ENCODE measurements around the gene MRPL43. TPM values are rescaled to one million over a fixed set of nuclear protein-coding genes. Genes with fewer than 3 reads are reported as not detected.
A peak's percentile ranks its signal among the peaks of the same experiment; 100 is the strongest.

Gene MRPL43
- total RNA-seq, 2 donors from 2014 or later = 68.9 to 72.8 TPM

- peaks cover 9% of the 10 kb centered on the region for H3K4me1 Mint-ChIP-seq
- H3K9me3 Mint-ChIP-seq = no peaks in the 10 kb centered on the region
- DNase-seq = no peak
- Histone ChIP-seq H3K27me3 (ENCODE audit: control insufficient read depth, insufficient read depth, low read length, poor library complexity, severe bottlenecking) (no peaks in the 10 kb centered on the region), H3K27ac (ENCODE audit: low read depth, low read length) (no peak overlapping the region), H3K4me1 (ENCODE audit: control insufficient read depth, insufficient read depth, low read length) (no peaks in the 10 kb centered on the region), H3K9me3 (ENCODE audit: control insufficient read depth, low read length) (no peaks in the 10 kb centered on the region), H3K36me3 (ENCODE audit: control insufficient read depth, insufficient read depth, low read length) (peaks cover 37% of the 10 kb centered on the region), H3K9ac (ENCODE audit: extremely low read depth, low read length, poor library complexity, severe bottlenecking) (no peak overlapping the region), H3K4me3 (ENCODE audit: low read length) (peak overlapping the region; percentile 92)
- peaks cover 36% of the 10 kb centered on the region for H3K36me3 Mint-ChIP-seq (ENCODE audit: low read depth)
- H3K4me3 Mint-ChIP-seq = peak overlapping the region; percentile 93
- no peaks in the 10 kb centered on the region for H3K27me3 Mint-ChIP-seq (ENCODE audit: insufficient read depth)
- TF ChIP-seq CTCF (conservative IDR thresholded peaks at IDR 0.05) = no peak
- WGBS, 2 experiments (ENCODE audit: insufficient coverage in 1 of 2, insufficient read length in 1 of 2) = 75 to 87% methylated on average over 2 to 5 of the region's 5 CpGs
- no peak overlapping the region for H3K27ac Mint-ChIP-seq
Measured at GRCh38 chr10:100985336-100985735, 2.0 kb downstream of the MRPL43 start.

- H3K4me3 Mint-ChIP-seq = no peak overlapping the region
- DNase-seq = no peak
- no peak overlapping the region for H3K4me3 ChIP-seq (ENCODE audit: low read length)
- no peaks in the 10 kb centered on the region for H3K4me1 ChIP-seq (ENCODE audit: control insufficient read depth, insufficient read depth, low read length)
- 92 to 100% methylated on average over 2 of the region's 2 CpGs for WGBS, 2 experiments (ENCODE audit: insufficient coverage in 1 of 2, insufficient read length in 1 of 2)
- no peaks in the 10 kb centered on the region for H3K27me3 ChIP-seq (ENCODE audit: control insufficient read depth, insufficient read depth, low read length, poor library complexity, severe bottlenecking)
- no peaks in the 10 kb centered on the region for H3K9me3 Mint-ChIP-seq
- peaks cover 38% of the 10 kb centered on the region for H3K36me3 ChIP-seq (ENCODE audit: control insufficient read depth, insufficient read depth, low read length)
- no peak for TF ChIP-seq CTCF (conservative IDR thresholded peaks at IDR 0.05)
- no peaks in the 10 kb centered on the region for H3K9me3 ChIP-seq (ENCODE audit: control insufficient read depth, low read length)
- H3K27me3 Mint-ChIP-seq (ENCODE audit: insufficient read depth) = no peaks in the 10 kb centered on the region
- H3K27ac Mint-ChIP-seq = no peak overlapping the region
- no peak overlapping the region for H3K9ac ChIP-seq (ENCODE audit: extremely low read depth, low read length, poor library complexity, severe bottlenecking)
- no peak overlapping the region for H3K27ac ChIP-seq (ENCODE audit: low read depth, low read length)
- H3K4me1 Mint-ChIP-seq = peaks cover 9% of the 10 kb centered on the region
- peaks cover 38% of the 10 kb centered on the region for H3K36me3 Mint-ChIP-seq (ENCODE audit: low read depth)
Measured at GRCh38 chr10:100984672-100985177, 2.6 kb downstream of the MRPL43 start.

- Mint-ChIP-seq H3K4me1 (peaks cover 9% of the 10 kb centered on the region), H3K27me3 (ENCODE audit: insufficient read depth) (no peaks in the 10 kb centered on the region), H3K4me3 (no peak overlapping the region), H3K9me3 (no peaks in the 10 kb centered on the region), H3K36me3 (ENCODE audit: low read depth) (peaks cover 34% of the 10 kb centered on the region), H3K27ac (no peak overlapping the region)
- no peaks in the 10 kb centered on the region for H3K27me3 ChIP-seq (ENCODE audit: control insufficient read depth, insufficient read depth, low read length, poor library complexity, severe bottlenecking)
- no peak overlapping the region for H3K9ac ChIP-seq (ENCODE audit: extremely low read depth, low read length, poor library complexity, severe bottlenecking)
- WGBS, 2 experiments (ENCODE audit: insufficient coverage in 1 of 2, insufficient read length in 1 of 2) = 93 to 100% methylated on average over 4 to 12 of the region's 13 CpGs
- H3K27ac ChIP-seq (ENCODE audit: low read depth, low read length) = no peak overlapping the region
- DNase-seq = no peak
- TF ChIP-seq CTCF (conservative IDR thresholded peaks at IDR 0.05) = no peak
- H3K4me1 ChIP-seq (ENCODE audit: control insufficient read depth, insufficient read depth, low read length) = no peaks in the 10 kb centered on the region
- peaks cover 35% of the 10 kb centered on the region for H3K36me3 ChIP-seq (ENCODE audit: control insufficient read depth, insufficient read depth, low read length)
- H3K4me3 ChIP-seq (ENCODE audit: low read length) = no peak overlapping the region
- H3K9me3 ChIP-seq (ENCODE audit: control insufficient read depth, low read length) = no peaks in the 10 kb centered on the region
Measured at GRCh38 chr10:100983868-100984671, 3.2 kb downstream of the MRPL43 start.

Data from endodermal cell (in vitro differentiated cells).